ENCODE results near the gene GAN.
"Not testable (repeated sequence)": the region's sequence is repeated elsewhere in the genome, so short reads cannot be mapped to it uniquely, and the experiment has no call there.

GAN gene

GRCh38 chr16:81310045-81310644 is 4.6 kb upstream of the GAN start:
- DNase-seq = no peak

GRCh38 chr16:81311762-81312161 is 3.0 kb upstream of the GAN start:
- DNase-seq = no peak

GRCh38 chr16:81313701-81314602 is 810 bp upstream of the GAN start:
- DNase-seq = no peak

GRCh38 chr16:81315271-81316175 is 761 bp downstream of the GAN start:
- DNase-seq = peak; percentile 65

DNA sequence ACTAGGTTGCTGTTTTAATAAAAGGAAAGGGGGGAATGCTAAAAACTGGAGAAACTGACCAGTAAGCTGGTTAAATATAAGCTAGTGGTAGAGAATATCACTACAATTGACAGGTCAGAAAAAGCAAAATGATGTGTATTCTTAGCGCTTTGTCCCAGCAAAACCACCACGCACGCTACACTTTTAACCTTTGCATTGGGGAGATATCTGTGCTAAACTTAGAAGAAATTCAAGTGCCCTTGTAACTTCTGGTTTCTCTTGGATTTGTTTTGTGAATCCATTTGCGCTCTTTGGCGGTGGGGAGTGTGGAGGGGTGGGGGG is 1.4 kb downstream of the GAN start:
- DNase-seq = no peak

DNA sequence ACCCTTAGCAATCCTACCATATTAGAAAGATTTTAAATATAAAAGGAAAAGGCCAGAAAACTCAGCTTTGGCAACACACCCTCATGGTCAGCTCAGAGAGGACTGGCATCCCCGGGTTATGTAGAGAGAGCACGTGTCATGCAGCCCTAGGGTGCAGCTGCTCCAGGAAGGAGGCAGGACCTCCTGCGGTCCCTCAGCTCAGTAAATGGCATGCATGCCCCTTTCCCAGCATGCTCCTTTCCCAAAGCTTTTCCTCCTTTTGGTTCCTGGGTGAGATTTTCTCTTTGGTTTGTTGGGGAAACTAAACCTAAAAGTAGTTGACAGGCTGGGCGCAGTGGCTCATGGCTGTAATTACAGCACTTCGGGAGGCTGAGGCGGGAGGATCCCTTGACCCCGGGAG is 3.9 kb downstream of the GAN start:
- no peak for DNase-seq

- DNase-seq = no peak
Measured at GRCh38 chr16:81319221-81319912, 4.6 kb downstream of the GAN start.

DNA sequence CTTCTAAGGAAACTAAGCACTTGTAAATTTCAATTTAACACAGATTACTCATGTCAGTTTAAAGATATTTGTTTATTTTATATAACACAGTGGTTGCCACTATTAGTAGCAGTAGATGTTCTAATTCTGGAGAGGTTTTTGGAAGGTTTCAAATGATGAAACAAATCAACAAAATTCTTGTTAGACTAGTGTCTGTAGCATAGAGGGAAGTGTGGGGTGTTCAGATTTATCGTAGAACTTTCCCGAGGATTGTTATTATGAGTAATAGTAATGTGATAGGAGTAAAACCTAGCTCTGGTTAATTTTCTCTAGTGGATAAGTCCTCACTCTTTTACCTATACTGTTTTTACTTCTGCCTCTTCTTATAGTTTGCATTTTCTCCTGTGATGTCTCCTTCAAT is 6.3 kb downstream of the GAN start:
- DNase-seq = no peak

DNA sequence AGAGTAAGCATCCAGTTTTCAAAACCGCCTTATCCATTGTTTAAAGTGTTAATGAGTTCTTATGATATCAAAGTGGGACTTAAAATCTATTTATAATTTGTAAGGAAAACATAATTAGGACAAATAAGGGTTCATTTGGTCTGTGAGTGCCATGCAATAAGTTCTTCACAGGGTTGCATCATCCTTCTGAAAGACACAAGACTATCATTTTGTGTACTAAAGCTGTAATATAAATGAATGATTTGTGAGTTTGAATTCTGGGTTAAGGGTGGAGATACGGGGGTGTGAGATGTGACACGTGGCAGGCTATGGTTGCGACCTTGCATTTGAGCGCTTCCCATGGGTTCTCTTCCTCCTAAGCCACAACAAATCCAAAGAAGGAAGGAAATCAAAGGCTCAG is 6.8 kb downstream of the GAN start:
- no peak for DNase-seq

GRCh38 chr16:81324808-81325207 is 10.0 kb downstream of the GAN start:
- no peak for DNase-seq

- DNase-seq = no peak
Measured at GRCh38 chr16:81327011-81327410, 12.2 kb downstream of the GAN start.

DNA sequence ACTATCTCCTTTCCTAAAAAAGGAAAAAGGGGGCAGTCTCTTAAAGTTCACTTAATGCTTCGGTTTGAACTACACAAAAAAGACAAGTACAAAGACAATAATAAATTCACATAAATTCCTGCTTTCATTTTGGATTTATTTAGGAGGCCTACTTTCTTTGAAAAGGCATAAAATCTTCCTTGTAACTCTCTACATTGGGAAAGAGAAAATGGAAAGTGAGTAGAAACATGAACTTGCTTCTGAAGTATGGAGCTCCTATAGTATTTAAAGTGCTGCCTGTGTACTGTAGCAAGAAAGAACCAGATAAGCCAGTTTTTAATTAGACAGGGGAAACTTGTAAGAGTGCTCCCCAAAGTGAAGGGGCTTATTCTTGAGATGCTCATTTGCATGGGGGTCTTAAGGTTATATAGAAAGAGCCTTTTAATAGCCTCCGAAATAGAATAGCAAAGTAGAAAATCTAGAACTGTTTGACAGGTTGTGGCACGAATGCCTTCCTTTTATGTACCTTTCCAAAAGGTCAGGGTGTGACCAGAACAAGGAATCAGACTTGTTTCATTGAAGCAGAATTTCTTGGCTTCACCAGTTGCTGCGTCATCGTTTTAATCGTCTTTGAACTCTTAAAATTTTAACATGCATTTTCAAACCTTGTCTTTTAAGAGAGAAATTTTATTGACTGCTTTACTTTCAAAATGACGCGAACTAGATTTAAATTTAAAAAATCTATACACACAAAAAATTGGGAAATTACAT is 12.9 kb downstream of the GAN start:
- DNase-seq = no peak

DNA sequence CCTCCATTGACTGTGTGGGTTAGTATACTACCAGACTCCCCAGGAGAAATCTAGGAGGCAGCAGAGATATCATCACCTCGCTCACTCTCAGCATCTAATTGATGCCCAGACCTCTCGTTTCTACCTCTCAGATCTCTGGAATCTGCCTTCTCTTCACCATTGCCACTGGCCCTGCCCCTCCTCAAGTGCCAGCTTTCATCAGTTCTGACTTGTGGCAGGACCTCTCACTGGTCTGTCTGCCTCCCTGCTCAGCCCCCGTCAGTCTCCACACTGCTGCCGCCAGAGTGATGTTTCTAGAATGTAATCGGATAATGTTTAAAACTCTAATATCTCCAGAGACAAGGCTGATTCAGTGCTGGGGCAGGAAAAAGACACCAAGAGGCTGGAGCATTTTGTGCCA is 15.2 kb downstream of the GAN start:
- no peak for DNase-seq

- DNase-seq = no peak
Measured at GRCh38 chr16:81333356-81333755, 18.6 kb downstream of the GAN start.

GRCh38 chr16:81335669-81336068 is 20.9 kb downstream of the GAN start:
- DNase-seq = no peak

GRCh38 chr16:81337097-81337496 is 22.3 kb downstream of the GAN start:
- DNase-seq = no peak

- DNase-seq = not testable (repeated sequence)
Measured at GRCh38 chr16:81345172-81345571, 30.4 kb downstream of the GAN start.

- DNase-seq = no peak
Measured at GRCh38 chr16:81347425-81347824, 32.7 kb downstream of the GAN start.

- no peak for DNase-seq
Measured at GRCh38 chr16:81349608-81350305, 35.0 kb downstream of the GAN start.

DNA sequence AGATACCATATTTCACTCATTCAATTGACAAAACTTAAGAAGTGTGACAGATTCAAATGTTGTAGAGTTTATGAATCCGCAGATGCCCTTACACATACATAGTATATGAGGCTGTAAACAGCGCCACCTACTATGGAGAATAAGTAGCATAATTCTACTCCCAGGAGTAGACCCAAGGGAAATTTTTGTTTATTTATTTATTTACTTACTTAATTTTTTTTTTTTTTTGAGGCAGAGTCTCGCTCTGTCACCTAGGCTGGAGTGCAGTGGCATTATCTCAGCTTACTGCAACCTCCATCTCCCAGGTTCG is 35.5 kb downstream of the GAN start:
- DNase-seq = no peak

- DNase-seq = no peak
Measured at GRCh38 chr16:81353895-81354294, 39.1 kb downstream of the GAN start.

- no peak for DNase-seq
Measured at GRCh38 chr16:81357711-81358260, 43.0 kb downstream of the GAN start.

Data from activated T-cell treated with anti-CD3 and anti-CD28 coated beads, Interleukin-2, amount 50 U/mL, for 1 hour (primary cell).